Stimulated activated CD8-positive, alpha-beta memory T cell treated with anti-CD3 and anti-CD28 coated beads, Interleukin-15, amount 100 ng/mL, for 1 hour (primary cell): ENCODE data around the gene TCTN1.
"Not testable (repeated sequence)": the region's sequence is repeated elsewhere in the genome, so short reads cannot be mapped to it uniquely, and the experiment has no call there.

Source experiments
- DNase-seq: peaks from one replicate; pipeline ENCODE4 v3.0.0-alpha.2; 2020; ENCODE audit warnings: low read depth

The TCTN1 gene

GRCh38 chr12:110585231-110585799 is 28.6 kb upstream of the TCTN1 start:
- no peak for DNase-seq

- not testable (repeated sequence) for DNase-seq
These were observed 26.8 kb upstream of the TCTN1 start for GRCh38 chr12:110587102-110587501.

- no peak for DNase-seq
These were observed 23.9 kb upstream of the TCTN1 start for GRCh38 chr12:110590059-110590458.

DNA sequence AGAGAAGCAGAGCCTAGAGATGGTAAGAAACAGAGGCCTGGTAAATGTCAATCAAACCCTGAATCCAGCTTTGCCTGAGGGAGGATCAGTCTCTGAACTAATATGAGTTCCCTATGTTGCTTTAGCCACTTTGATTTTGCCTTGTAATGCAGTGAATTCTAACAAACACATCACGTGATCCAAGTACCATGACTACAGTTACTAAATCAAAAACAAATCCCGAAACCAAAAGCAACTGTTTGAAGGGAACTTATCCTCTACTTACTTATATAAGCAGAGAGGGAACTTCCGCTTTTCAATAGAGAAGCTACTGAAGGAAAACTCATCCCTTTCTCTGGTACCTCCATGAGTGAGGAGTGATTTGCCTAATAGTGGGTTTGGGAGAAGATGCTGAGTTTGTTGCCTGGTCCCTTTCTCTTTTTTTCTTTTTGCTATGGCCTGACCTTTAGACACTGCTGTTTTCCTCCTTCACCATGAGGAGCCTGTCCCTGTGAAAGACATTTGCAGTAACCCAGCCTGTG is 23.1 kb upstream of the TCTN1 start:
- no peak for DNase-seq

- DNase-seq: no peak
These were observed 22.4 kb upstream of the TCTN1 start for GRCh38 chr12:110591451-110592051.

DNA sequence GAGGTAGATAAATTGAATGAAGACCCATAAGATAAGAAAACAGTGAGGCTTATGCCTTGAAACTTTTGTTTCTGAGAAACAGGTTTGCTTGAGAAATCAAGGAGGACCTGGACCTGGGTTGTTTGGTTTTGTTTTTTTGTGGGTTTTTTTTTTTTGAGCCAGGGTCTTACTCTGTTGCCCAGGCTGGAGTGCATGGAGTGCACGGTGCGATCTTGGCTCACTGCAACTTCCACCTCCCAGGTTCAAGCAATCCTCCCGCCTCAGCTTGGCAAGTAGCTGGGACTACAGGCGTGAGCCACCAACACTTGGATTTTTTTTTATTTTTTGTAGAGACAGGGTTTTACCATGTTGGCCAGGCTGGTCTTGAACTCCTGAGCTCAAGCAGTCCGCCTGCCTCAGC is 21.9 kb upstream of the TCTN1 start:
- DNase-seq: no peak

DNA sequence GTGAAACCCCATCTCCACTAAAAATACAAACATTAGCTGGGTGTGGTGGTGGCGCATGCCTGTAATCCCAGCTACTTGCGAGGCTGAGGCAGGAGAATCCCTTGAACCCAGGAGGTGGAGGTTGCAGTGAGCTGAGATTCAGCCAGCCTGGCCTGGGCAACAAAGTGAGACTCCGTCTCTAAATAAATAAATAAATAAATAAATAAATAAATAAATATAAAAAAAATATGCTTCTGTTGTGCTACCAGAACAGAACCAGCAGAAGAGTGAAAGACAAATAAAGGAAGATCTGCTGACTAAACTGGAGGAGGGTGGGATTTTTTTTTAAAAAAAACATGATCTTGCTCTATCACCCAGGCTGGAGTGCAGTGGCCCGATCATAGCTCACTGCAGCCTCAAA is 21.0 kb upstream of the TCTN1 start:
- DNase-seq: not testable (repeated sequence)

DNA sequence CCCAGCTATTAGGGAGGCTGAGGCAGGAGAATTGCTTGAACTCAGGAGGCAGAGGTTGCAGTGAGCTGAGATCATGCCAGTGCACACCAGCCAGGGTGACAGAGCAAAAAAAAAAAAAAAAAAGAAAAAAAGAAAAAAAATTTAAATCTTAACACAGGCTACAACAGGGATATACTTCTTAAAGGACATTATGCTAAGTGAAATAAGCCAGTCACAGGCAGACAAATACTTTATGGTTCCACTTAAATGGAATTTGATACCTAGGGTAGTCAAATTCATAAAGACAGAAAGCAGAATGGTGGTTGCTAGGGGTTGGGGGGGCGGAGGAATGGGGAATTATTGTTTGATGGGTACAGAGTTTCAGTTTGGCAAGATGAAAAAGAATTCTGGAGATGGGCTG is 16.0 kb upstream of the TCTN1 start:
- no peak for DNase-seq

DNA sequence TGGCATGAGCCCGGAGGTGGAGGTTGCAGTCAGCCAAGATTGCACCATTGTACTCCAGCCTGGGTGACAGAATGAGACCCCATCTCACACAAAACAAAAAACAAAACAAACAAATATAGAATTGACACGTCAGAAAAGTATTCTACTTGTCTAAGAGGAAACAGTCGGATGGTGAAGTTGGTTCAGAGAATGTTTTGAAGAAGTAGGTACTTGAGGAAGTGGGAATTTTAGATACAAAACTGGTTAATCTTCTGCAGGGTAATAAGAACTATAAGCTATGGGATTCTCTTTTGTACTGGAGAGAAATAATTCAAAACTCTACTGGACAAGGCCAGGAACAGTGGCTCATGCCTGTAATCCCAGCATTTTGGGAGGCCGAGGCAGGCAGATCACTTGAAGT is 14.6 kb upstream of the TCTN1 start:
- no peak for DNase-seq

GRCh38 chr12:110600254-110600653 is 13.7 kb upstream of the TCTN1 start:
- no peak for DNase-seq

GRCh38 chr12:110602085-110602814 is 11.7 kb upstream of the TCTN1 start:
- peak; percentile 20 for DNase-seq

DNA sequence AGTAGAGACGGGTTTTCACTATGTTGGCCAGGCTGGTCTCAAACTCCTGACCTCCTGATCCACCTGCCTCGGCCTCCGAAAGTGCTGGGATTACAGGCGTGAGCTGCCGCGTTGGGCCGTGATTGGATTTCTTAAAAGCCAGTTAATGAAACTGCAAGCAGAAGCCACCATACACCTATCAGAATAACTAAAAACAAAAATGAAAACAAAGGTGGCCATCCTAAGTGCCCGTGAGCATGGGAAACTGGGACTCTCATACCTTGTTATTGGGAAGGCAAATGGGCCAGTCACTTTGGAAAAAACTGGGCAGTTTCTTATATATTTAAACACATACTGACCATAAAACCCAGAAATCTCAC is 7.7 kb upstream of the TCTN1 start:
- DNase-seq: no peak

DNA sequence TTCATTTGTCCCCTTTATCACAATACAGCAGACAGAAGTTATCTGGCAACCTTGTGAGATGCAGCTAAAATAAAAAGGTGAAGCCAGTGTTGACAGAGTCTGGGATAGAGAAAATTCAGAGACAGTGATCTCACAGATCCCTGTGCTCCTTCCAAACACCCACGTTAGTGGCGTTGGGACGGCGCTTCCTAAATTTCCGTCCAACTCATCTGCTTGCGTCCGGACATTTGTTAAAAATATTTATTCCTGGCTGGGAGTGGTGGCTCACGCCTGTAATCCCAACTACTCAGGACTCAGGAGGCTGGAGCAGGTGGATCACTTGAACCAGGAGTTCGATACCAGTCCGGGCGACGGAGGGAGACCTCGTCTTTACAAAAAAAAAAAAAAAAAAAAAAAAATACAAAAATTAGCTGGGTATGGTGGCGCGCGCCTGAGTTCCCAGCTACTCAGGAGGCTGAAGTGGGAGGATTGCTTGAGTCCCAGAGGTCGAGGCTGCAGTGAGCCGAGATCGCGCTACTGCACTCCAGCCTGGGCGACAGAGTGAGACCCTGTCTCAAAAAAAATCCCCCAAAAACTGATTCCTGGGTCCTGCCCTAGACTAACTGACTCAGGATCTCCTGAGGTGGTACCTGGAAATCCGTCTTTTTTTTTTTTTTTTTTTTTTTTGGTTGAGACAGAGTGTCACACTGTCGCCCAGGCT is 708 bp upstream of the TCTN1 start:
- DNase-seq: no peak

- DNase-seq: no peak
These were observed 1.2 kb downstream of the TCTN1 start for GRCh38 chr12:110615171-110615570.

DNA sequence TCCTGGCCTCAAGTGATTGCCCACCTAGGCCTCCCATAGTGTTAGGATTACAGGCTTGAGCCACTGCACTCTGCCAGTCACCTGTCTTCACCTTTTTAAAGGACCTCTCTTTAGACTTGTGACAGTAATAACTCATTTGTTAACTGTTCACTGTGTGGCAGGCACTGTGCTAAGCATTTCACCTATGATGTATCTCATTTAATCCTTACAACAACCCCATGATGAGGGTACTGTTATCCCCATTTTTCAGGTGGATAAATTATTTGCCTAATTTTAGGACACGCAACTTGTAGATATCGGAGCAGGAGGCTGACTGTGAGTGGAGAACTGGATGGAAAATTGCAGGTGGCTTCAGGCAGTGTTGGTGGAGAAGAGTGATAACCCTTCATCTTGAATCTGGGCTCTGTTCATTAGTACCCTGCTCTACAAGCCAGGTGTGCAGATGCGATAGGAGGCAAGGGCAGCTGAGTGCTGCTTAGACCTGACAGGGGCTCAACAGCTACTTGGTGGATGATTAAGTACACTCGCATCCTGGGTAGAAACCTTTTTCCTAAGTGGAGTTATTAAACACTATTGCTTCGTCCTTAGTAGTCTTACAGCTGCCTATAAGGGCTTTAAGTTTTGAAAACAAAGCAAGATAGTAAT is 2.7 kb downstream of the TCTN1 start:
- DNase-seq: no peak

- DNase-seq: no peak
These were observed 5.6 kb downstream of the TCTN1 start for GRCh38 chr12:110619534-110619953.

GRCh38 chr12:110622582-110622981 is 8.7 kb downstream of the TCTN1 start:
- DNase-seq: no peak

GRCh38 chr12:110627500-110628195 is 13.7 kb downstream of the TCTN1 start:
- no peak for DNase-seq

DNA sequence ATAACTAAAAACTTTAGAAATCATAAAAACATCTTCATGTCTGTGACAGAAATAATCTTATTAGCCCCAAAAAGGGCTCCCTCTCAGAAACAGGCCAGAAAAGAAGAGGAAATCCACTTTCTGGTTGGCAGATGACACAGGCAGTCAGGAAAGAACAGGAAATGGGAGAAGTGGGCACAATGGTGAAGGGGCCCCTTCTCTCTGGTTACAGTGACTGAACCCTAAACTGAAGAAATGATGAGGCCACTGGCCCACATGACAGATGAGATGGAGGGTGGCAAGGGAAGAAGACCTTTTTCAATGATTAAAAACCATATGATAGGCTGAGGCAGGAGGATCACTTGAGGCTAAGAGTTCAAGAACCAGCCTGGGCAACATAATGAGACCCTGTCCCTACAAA is 21.1 kb downstream of the TCTN1 start:
- no peak for DNase-seq

- no peak for DNase-seq
These were observed 22.6 kb downstream of the TCTN1 start for GRCh38 chr12:110636516-110636915.

DNA sequence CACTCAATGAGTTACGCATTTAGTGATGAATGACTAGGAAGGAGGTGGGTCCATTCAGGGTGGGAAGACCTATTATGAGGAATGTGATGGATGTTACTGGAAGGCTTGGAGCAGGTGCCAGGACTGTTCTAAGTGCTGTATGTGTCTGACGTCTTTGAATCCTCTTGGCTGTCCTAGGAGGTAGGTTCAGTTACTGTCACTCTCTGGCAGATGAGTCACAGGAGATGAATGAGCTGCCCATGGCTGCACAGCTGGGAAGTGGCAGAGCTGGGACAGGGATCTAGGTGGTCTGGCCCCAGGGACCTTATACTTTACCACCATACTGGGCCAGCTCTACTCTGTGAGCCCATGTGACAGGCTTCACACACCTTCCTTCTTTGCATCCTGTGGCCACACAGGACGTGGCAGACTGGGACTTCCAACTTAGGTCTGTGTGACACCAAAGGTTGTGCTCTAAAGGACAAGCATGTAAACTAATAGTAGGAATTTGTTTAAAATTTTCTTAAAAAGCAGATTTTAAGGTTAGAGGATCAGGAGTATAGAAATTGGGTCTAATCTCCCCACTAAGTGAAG is 24.0 kb downstream of the TCTN1 start:
- DNase-seq: no peak
